Measurements from ENCODE around the gene UQCC5.

The UQCC5 gene

GRCh38 chr3:52514576-52514975 is 21.8 kb upstream of the UQCC5 start:
- H3K4me3 Mint-ChIP-seq = no peak overlapping the region
- no peaks in the 10 kb centered on the region for H3K9me3 Mint-ChIP-seq
- peaks cover 15% of the 10 kb centered on the region for H3K27me3 Mint-ChIP-seq (ENCODE audit: low read depth, poor library complexity)

GRCh38 chr3:52515192-52515591 is 21.2 kb upstream of the UQCC5 start:
- no peak overlapping the region for H3K4me3 Mint-ChIP-seq
- H3K27ac Mint-ChIP-seq = peak overlapping the region; percentile 79
- no peaks in the 10 kb centered on the region for H3K9me3 Mint-ChIP-seq

More at GRCh38 chr3:52514576-52514975, 21.8 kb upstream of the UQCC5 start:
- DNase-seq = no peak
- Mint-ChIP-seq H3K36me3 (ENCODE audit: low read depth) (no peaks in the 10 kb centered on the region), H3K27ac (no peak overlapping the region), H3K4me1 (peaks cover 6% of the 10 kb centered on the region)
- TF ChIP-seq CTCF (IDR thresholded peaks at IDR 0.05) = no peak

GRCh38 chr3:52516509-52517195 is 19.8 kb upstream of the UQCC5 start:
- no peaks in the 10 kb centered on the region for H3K36me3 Mint-ChIP-seq (ENCODE audit: low read depth)
- TF ChIP-seq CTCF (IDR thresholded peaks at IDR 0.05) = no peak
- H3K27me3 Mint-ChIP-seq (ENCODE audit: low read depth, poor library complexity) = peaks cover 13% of the 10 kb centered on the region
- no peak for DNase-seq
- H3K27ac Mint-ChIP-seq = no peak overlapping the region
- H3K9me3 Mint-ChIP-seq = no peaks in the 10 kb centered on the region
- no peak overlapping the region for H3K4me3 Mint-ChIP-seq
- H3K4me1 Mint-ChIP-seq = peaks cover 6% of the 10 kb centered on the region

More at GRCh38 chr3:52515192-52515591, 21.2 kb upstream of the UQCC5 start:
- peaks cover 6% of the 10 kb centered on the region for H3K4me1 Mint-ChIP-seq
- H3K36me3 Mint-ChIP-seq (ENCODE audit: low read depth) = no peaks in the 10 kb centered on the region
- peaks cover 15% of the 10 kb centered on the region for H3K27me3 Mint-ChIP-seq (ENCODE audit: low read depth, poor library complexity)
- no peak for DNase-seq
- no peak for TF ChIP-seq CTCF (IDR thresholded peaks at IDR 0.05)

- no peak for DNase-seq
- H3K4me3 Mint-ChIP-seq = no peak overlapping the region
- no peak for TF ChIP-seq CTCF (IDR thresholded peaks at IDR 0.05)
- H3K27ac Mint-ChIP-seq = no peak overlapping the region
- H3K27me3 Mint-ChIP-seq (ENCODE audit: low read depth, poor library complexity) = peaks cover 13% of the 10 kb centered on the region
- no peaks in the 10 kb centered on the region for H3K9me3 Mint-ChIP-seq
- H3K4me1 Mint-ChIP-seq = peaks cover 6% of the 10 kb centered on the region
- no peaks in the 10 kb centered on the region for H3K36me3 Mint-ChIP-seq (ENCODE audit: low read depth)
These were observed 18.3 kb upstream of the UQCC5 start for GRCh38 chr3:52517796-52518722.

- DNase-seq = peak; percentile 51
- Mint-ChIP-seq H3K36me3 (ENCODE audit: low read depth) (peaks cover under 1% of the 10 kb centered on the region), H3K27me3 (ENCODE audit: low read depth, poor library complexity) (peaks cover 13% of the 10 kb centered on the region), H3K27ac (peak overlapping the region; percentile 57), H3K9me3 (no peaks in the 10 kb centered on the region), H3K4me1 (peaks cover 6% of the 10 kb centered on the region), H3K4me3 (no peak overlapping the region)
- no peak for TF ChIP-seq CTCF (IDR thresholded peaks at IDR 0.05)
These were observed 17.5 kb upstream of the UQCC5 start for GRCh38 chr3:52518723-52519444.
